Daoy (cell line): ENCODE measurements around the gene DNAI2. TPM values are rescaled to one million over a fixed set of nuclear protein-coding genes. Genes with fewer than 3 reads are reported as not detected.

Experiments
- DNase-seq: peaks from one replicate; pipeline ENCODE4 v3.0.0-alpha.2; 2015; ENCODE audit warnings: low read depth
- total RNA-seq: library from RNA; depleted of rRNA; stranded (reverse); fragments of >200 nt; shearing (Covaris generic); gene quantifications from 2 replicates; pipeline ENCODE4 v1.2.3, GENCODE V29; 2014

The DNAI2 gene
- total RNA-seq, 1 experiment from 2014 or later: not detected

DNA sequence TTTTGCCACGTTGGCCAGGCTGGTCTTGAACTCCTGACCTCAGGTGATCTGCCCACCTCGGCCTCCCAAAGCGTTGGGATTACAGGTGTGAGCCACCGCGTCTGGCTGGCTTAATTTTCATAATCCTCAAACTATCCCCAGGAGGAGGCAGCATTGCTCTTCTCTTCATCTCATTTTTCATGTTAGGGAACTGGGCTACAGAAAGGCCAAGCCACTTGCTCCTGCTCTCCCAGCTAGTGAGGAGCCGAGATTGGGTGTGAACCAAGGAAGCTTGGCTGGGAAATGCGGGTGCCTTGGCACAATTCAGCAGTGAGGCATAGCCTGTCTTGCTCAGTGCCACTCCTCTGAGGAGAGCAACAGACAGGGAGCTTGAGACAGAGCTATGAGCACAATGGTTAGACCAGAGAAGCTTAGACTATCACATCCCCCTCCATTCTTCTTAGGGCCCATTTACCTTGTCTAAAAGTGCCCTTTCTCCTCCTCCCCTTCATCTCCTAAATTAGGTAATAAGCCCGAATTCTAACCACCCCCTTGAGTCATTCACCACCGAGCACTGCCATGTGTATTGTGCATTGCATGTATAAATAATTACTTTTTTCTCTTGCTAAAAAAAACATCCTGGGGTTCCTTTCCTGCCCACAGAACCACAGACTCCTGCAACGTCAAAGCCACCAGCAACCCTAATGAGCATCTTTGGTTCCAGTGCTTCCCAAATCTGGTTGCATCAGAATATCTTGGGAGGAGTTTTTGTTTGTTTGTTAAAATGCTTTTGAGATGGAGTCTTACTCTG lies 32.0 kb downstream of the DNAI2 start:
- DNase-seq: peak; percentile 69

DNA sequence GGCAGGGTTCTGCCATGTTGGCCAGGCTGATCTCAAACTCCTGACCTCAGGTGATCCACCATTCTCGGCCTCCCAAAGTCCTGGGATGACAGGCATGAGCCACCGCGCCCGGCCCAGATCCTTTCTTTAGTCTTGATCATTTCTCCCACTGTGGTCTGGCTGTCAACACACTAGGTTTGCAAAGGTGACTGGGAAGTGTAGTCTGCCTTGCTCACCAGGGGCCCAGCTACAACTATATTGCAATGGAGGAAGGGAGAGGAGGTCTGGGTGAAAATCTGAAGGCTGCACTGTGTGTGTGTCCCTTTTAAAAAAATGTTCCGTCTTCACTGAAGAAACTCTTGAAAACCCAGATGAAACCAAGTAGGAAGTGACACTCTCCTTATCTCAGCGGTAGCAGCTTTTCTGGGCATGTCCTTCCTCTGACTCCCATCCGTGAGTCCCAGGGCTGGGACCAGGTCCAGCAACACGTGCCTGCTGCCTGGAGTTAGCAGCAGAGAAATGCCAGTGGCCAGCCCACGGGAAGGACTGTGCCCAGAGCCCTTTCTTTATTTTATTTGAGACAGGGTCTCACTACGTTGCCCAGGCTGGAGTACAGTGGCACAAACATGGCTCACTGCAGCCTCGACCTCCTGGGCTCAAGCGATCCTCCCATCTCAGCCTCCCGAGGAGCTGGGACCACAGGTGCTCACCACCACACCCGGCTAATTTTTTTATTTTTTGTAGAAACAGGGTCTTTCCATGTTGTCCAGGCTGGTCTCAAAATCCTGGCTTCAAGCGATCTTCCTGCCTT lies 34.1 kb downstream of the DNAI2 start:
- DNase-seq: peak; percentile 63

GRCh38 chr17:74309902-74310301 lies 35.9 kb downstream of the DNAI2 start:
- peak; percentile 55 for DNase-seq

GRCh38 chr17:74314877-74315276 lies 40.8 kb downstream of the DNAI2 start:
- DNase-seq: no peak

DNA sequence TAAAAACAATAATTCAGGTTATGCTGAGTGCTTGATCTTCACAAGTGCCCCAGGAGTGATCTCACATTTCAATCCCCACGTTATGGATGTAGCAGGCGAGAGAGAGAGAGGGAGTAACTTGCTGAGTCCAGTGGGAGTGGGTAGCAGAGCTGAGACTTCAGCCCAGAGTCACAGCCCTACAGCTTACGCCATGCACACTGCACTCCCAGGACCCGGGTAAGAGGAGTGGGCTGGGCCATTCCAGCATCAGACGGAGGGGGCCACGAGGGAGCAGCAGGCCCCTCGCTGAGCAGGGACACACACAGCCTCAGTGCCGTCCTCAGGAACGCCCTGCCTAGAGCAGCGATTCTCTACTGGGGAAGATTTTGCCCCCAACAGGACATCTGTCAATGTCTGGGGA lies 42.2 kb downstream of the DNAI2 start:
- no peak for DNase-seq

DNA sequence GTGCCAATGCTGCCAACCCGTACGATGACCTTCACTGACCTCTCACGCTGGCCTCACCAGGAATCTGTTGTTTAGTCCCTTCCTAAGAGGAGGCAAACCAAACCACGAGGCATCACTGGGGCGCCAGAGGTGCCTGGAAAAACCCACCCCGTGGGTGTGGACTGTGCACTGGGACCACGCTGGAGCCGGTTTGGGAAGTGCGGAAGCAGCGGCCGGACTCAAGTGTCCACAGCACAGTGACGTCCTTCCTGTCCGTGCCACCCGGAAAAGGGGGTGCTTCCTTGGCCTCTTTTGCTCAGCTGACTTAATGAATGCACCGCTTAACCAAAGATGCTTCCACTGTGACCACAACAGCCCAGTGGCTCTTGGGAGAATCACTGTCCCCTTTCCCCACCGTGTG lies 43.0 kb downstream of the DNAI2 start:
- no peak for DNase-seq

GRCh38 chr17:74318391-74318790 lies 44.4 kb downstream of the DNAI2 start:
- no peak for DNase-seq

GRCh38 chr17:74324521-74324920 lies 50.5 kb downstream of the DNAI2 start:
- DNase-seq: no peak

GRCh38 chr17:74325376-74325742 lies 51.3 kb downstream of the DNAI2 start:
- no peak for DNase-seq

DNA sequence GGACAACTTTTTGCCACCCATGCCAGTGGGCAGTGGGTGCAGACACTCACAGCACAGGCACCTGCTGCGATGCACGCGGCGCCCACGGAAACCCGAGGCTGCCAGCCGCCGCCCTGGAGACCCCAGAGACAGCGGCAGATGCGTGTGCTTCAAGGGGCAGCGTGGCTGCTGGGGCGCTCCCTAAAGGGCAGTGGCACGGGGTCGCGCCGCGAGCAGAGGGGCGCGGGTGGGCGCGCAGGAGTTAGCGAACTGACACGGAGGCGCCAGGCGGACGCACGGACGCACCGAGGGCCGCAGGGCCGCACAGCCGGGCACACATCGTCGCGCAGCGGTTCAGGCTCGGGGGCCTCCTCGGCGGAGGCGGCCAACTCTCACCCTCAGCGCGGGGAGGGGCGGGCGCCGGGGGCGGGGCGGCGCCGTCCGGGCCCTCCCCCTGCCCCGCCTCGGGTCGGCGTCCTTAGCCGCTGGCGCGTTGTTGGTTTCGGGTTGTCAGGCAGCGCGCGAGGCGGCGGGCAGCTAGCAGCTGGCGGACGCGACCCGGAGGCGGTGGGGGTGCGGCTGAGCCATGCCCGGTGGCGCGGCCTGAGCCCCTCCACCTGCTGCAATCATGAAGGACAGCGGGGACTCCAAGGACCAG lies 51.8 kb downstream of the DNAI2 start, which contains the start of gene KIF19:
Gene KIF19 (plus strand): TSS at position 484 of the 637 bp plus-strand sequence. CDS start 124 bp downstream, at position 608.
- peak; percentile 63 for DNase-seq

- no peak for DNase-seq
These were observed 52.5 kb downstream of the DNAI2 start for GRCh38 chr17:74326506-74326905.

DNA sequence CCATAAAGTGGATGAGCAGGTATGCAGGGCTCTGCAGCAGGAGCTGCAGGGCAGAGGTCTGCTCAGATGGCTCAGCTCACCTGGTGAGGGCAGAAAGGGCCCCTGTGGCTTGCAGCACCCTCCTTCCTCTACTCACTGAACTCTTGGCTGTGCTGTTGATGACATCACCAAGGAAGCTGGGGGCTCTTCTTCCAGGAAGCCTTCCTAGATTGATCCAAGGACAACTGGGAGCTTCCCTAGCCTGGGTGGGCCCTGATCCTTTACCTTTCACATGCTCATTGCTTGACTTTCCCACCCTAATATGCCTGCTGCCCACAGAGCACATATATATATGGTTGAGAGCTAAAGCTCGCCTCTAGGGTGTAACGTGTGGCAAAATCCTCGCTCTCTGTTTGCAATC lies 54.5 kb downstream of the DNAI2 start:
- no peak for DNase-seq

DNA sequence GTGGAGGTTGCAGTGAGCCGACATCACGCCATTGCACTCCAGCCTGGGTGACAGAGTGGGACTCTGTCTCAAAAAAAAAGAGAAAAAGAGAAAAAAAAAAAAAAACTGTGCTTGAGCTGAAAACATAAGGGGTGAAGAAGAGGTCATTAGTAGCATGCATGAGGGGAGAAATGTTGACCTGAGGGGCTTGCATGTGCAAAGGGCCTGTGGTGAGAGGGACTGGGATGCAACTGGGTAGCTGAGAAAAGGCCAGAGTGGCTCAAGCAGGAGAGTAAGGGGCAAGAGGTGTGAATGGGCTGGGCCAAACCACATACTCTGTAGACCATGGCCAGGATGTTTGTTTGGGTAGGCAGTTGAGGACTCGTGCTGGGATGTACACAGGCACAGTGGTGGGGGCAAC lies 55.3 kb downstream of the DNAI2 start:
- DNase-seq: no peak

GRCh38 chr17:74330446-74330845 lies 56.4 kb downstream of the DNAI2 start:
- DNase-seq: no peak

DNA sequence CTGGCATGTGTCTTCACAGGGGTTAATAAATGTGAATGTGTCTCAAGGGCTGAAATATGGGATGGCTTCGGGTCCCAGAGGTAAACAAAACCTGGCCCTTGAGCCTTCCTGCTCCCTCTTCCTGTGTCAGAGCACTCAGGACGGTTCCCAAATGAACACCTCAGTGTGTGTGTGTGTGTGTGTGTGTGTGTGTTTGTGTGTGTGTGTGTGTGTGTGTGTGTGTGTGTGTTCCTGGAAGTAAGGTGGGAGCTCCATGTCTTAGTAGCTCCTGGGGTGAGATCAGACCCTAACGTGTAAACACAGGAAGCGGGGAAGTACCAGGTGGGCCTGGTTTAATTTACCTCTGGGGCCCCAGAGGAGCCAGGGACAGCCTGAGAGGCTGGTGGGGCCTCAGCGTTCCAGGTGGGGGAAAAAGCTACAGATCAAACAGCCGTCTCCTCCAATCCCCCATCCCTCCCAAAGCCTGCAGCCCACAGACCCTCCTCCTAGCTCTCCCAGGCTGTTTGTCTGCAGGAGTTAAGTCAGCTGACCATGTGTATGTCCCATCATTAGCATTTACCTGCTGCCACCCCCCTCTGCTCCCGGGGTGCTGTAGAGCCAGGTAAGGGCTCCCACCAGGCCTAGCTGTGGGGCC lies 58.1 kb downstream of the DNAI2 start:
- no peak for DNase-seq

DNA sequence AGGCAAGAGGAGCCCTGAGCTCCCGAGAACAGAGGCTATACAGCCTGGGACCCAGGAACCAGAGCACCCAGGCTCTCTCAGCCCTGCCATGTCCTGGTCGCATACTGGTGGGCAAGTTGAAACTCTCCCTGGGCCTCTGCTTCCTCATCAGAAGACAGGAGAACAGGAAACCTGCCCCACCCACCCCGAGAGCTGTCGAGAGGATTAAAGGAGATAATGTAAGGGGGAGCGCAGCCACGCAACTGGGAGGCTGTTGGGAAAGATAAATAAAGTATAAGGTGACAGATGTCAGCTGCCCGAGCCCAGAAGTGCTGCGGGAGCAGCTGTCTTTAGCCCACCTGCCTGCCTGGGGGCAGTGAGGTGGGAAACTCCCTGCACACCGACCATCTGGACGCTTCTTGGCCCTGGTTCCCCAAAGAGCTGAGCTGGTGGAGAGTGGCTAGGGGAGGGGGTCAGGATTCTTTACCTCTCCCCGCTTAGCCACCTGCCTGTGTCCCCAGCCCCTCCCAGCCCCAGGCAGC lies 58.8 kb downstream of the DNAI2 start:
- DNase-seq: no peak

DNA sequence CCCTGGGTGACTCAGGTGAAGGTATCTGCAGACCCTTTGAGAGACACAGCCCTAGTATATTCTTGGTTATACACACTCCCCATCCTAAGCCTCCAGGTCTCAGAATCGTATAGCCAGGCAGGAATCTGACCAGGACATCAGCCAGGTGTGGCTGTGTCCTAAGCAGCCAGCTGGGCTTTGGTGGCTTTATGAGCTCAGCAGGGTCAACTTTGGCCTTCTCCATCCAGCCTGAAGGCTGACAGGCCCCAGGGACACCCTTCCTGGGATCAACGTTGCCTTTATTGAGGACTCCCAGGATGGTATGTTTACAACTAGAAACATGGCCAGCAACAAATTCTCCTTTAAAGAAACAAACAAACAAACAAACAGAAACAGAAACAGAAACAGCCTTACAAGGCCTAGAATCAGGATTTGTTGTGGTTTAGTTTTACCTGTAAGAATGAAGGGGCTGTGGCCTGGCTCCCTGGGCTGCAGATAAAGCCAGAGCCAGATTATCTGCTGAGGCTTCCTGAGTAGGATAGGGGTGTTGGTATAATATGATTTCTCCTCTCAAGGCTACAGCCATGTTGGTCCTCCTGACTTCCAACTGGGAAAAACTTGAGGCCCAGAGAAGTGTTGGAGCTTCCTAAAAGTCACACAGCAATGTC lies 60.5 kb downstream of the DNAI2 start:
- DNase-seq: no peak

- DNase-seq: no peak
These were observed 61.6 kb downstream of the DNAI2 start for GRCh38 chr17:74335529-74336062.

- no peak for DNase-seq
These were observed 62.3 kb downstream of the DNAI2 start for GRCh38 chr17:74336307-74336706.

GRCh38 chr17:74337834-74338500 lies 63.9 kb downstream of the DNAI2 start:
- DNase-seq: no peak
